MV-4-11 (cell line): ENCODE data around the gene ZNF80.

ENCODE experiments used
- DNase-seq: peaks from one replicate; lab custom pipeline; 2025; lab: John Stamatoyannopoulos, UW

Gene ZNF80

GRCh38 chr3:114218578-114219185, 18.7 kb downstream of the ZNF80 start:
- no peak for DNase-seq

- DNase-seq = no peak
Observed at GRCh38 chr3:114218006-114218405, 19.4 kb downstream of the ZNF80 start.

GRCh38 chr3:114217266-114217665, 20.1 kb downstream of the ZNF80 start:
- DNase-seq = no peak

GRCh38 chr3:114216186-114216970, 21.0 kb downstream of the ZNF80 start:
- no peak for DNase-seq

- DNase-seq = no peak
Observed at GRCh38 chr3:114214542-114215341, 22.6 kb downstream of the ZNF80 start.

GRCh38 chr3:114213627-114214541, 23.5 kb downstream of the ZNF80 start:
- DNase-seq = peak; percentile 8

GRCh38 chr3:114213292-114213626, 24.1 kb downstream of the ZNF80 start:
- DNase-seq = peak; percentile 8

- DNase-seq = no peak
Observed at GRCh38 chr3:114212646-114213045, 24.7 kb downstream of the ZNF80 start.

- peak; percentile 64 for DNase-seq
Observed at GRCh38 chr3:114207768-114208167, 29.6 kb downstream of the ZNF80 start.

- no peak for DNase-seq
Observed at GRCh38 chr3:114206342-114206741, 31.0 kb downstream of the ZNF80 start.

GRCh38 chr3:114205541-114205940, 31.8 kb downstream of the ZNF80 start:
- no peak for DNase-seq

GRCh38 chr3:114194750-114195149, 42.6 kb downstream of the ZNF80 start:
- DNase-seq = no peak

- DNase-seq = no peak
Observed at GRCh38 chr3:114192136-114192535, 45.2 kb downstream of the ZNF80 start.

- no peak for DNase-seq
Observed at GRCh38 chr3:114186501-114186900, 50.9 kb downstream of the ZNF80 start.
